Small intestine (tissue), 7 donors: Measurements from ENCODE around the gene ADRB1. TPM values are rescaled to one million over a fixed set of nuclear protein-coding genes. Genes with fewer than 3 reads are reported as not detected.

Experiments
- DNase-seq, 2 donors: peaks; one replicate each; pipeline versions ENCODE4 v3.0.0 to v3.0.0-alpha.2; 2013
- FAIRE-seq: peaks from 2 replicates; lab custom pipeline; 2012; peaks lifted over from hg19 to GRCh38; lab: Jason Lieb, UNC
- H3K27ac ChIP-seq, 3 donors: one replicate each; pipeline ENCODE4 v1.5.1; 2013; ENCODE audit warnings: low read length in 2 of 3, mild to moderate bottlenecking in 2 of 3, control low read depth in 1 of 3, inconsistent platforms in 1 of 3, low read depth in 1 of 3, moderate library complexity in 1 of 3
- H3K27me3 ChIP-seq, 3 donors: one replicate each; pipeline ENCODE4 v1.6.1; 2013; ENCODE audit warnings: low read length in 3 of 3, inconsistent platforms in 1 of 3; ENCODE audit not compliant: control insufficient read depth in 3 of 3, insufficient read depth in 3 of 3
- H3K36me3 ChIP-seq, 3 donors: one replicate each; pipeline ENCODE4 v1.6.1; 2013; ENCODE audit warnings: low read length in 3 of 3, inconsistent platforms in 1 of 3, low read depth in 1 of 3, mild to moderate bottlenecking in 1 of 3, moderate library complexity in 1 of 3; ENCODE audit not compliant: control insufficient read depth in 3 of 3, insufficient read depth in 2 of 3
- H3K4me1 ChIP-seq, 3 donors: one replicate each; pipeline ENCODE4 v1.6.1; 2013; ENCODE audit warnings: low read length in 2 of 3, inconsistent platforms in 1 of 3, low read depth in 1 of 3, mild to moderate bottlenecking in 1 of 3, moderate library complexity in 1 of 3; ENCODE audit not compliant: control insufficient read depth in 3 of 3, insufficient read depth in 2 of 3
- H3K4me3 ChIP-seq, 3 donors: one replicate each; pipeline ENCODE4 v1.5.1; 2013; ENCODE audit warnings: low read length in 3 of 3, control low read depth in 1 of 3, inconsistent platforms in 1 of 3, low read depth in 1 of 3, mild to moderate bottlenecking in 1 of 3, moderate library complexity in 1 of 3
- H3K9me3 ChIP-seq, 2 donors: one replicate each; pipeline ENCODE4 v1.6.1; 2013; ENCODE audit warnings: low read depth in 1 of 2, low read length in 1 of 2; ENCODE audit not compliant: control insufficient read depth in 2 of 2, insufficient read depth in 1 of 2
- WGBS, 3 donors: extraction: QIAGEN DNeasy Blood & Tissue Kit; methylation state at CpG; one replicate each; pipeline ENCODE4 v1.1.7; 2013; 5-methylcytosine and 5-hydroxymethylcytosine counted together
- polyA plus RNA-seq, 4 donors: library from polyadenylated mRNA; stranded (reverse) in 3 of 4; unstranded in 1 of 4; fragments of 200-250 nt in 3 of 4; fragments of 120-200 nt in 1 of 4; gene quantifications; one replicate each; pipeline versions ENCODE4 v1.2.1 to v1.2.3, GENCODE V29; 2013
- donor health status: healthy with polysubstance abuse.
- donor health status: control.
- donor health status: control.
- donor health status: Bipolar disorder and iron deficiency.
- donor health status: healthy.

Gene ADRB1
- polyA plus RNA-seq, 4 donors: 0.54 to 1.0 (median 0.84) TPM; not detected in 1

- no peak for FAIRE-seq
- Histone ChIP-seq H3K36me3 (no peaks in the 10 kb centered on the region), H3K4me1 (no peaks in the 10 kb centered on the region), H3K4me3 (no peak overlapping the region), H3K27ac (no peak overlapping the region), H3K9me3 (no peaks in the 10 kb centered on the region), H3K27me3 (peaks cover 0 to 3% (median 0%) of the 10 kb centered on the region in 3 donors)
- no peak for DNase-seq
- 66 to 85% (median 82%) methylated on average over 14 of the region's 14 CpGs for WGBS, 3 donors
These were observed 21.7 kb upstream of the ADRB1 start for GRCh38 chr10:114021717-114022680.

GRCh38 chr10:114022766-114023597, 20.7 kb upstream of the ADRB1 start:
- no peak overlapping the region for H3K4me3 ChIP-seq
- H3K27ac ChIP-seq: no peak overlapping the region
- WGBS, 3 donors: 81 to 90% (median 85%) methylated on average over 7 of the region's 7 CpGs
- H3K36me3 ChIP-seq: no peaks in the 10 kb centered on the region
- H3K9me3 ChIP-seq: no peaks in the 10 kb centered on the region
- FAIRE-seq (no peak), DNase-seq (no peak)
- peaks cover 0 to 3% (median 0%) of the 10 kb centered on the region in 3 donors for H3K27me3 ChIP-seq
- no peaks in the 10 kb centered on the region for H3K4me1 ChIP-seq

GRCh38 chr10:114024876-114025610, 18.6 kb upstream of the ADRB1 start:
- H3K9me3 ChIP-seq: no peaks in the 10 kb centered on the region
- FAIRE-seq (no peak), DNase-seq (peak in 1 of 2 donors; percentile 20)
- whole genome bisulfite sequencing, 3 donors: 73 to 78% (median 74%) methylated on average over 11 to 12 of the region's 12 CpGs
- H3K4me1 ChIP-seq: no peaks in the 10 kb centered on the region
- H3K27ac ChIP-seq: no peak overlapping the region
- peaks cover 0 to 3% (median 0%) of the 10 kb centered on the region in 3 donors for H3K27me3 ChIP-seq
- H3K36me3 ChIP-seq: no peaks in the 10 kb centered on the region
- H3K4me3 ChIP-seq: no peak overlapping the region

GRCh38 chr10:114025611-114026130, 18.0 kb upstream of the ADRB1 start:
- DNase-seq (no peak), FAIRE-seq (no peak)
- H3K27ac ChIP-seq: no peak overlapping the region
- no peaks in the 10 kb centered on the region for H3K9me3 ChIP-seq
- no peaks in the 10 kb centered on the region for H3K36me3 ChIP-seq
- no peaks in the 10 kb centered on the region for H3K4me1 ChIP-seq
- 90 to 94% (median 90%) methylated on average over 12 of the region's 12 CpGs for WGBS, 3 donors
- no peak overlapping the region for H3K4me3 ChIP-seq
- H3K27me3 ChIP-seq: peaks cover 0 to 3% (median 0%) of the 10 kb centered on the region in 3 donors

GRCh38 chr10:114026189-114027040, 17.3 kb upstream of the ADRB1 start:
- Histone ChIP-seq H3K4me3 (no peak overlapping the region), H3K36me3 (no peaks in the 10 kb centered on the region), H3K4me1 (no peaks in the 10 kb centered on the region), H3K27ac (no peak overlapping the region), H3K27me3 (no peaks in the 10 kb centered on the region), H3K9me3 (no peaks in the 10 kb centered on the region)
- FAIRE-seq: no peak
- no peak for DNase-seq
- 66 to 73% (median 68%) methylated on average over 7 of the region's 7 CpGs for WGBS, 3 donors

- Histone ChIP-seq H3K4me1 (no peaks in the 10 kb centered on the region), H3K9me3 (no peaks in the 10 kb centered on the region), H3K36me3 (no peaks in the 10 kb centered on the region), H3K4me3 (no peak overlapping the region), H3K27me3 (no peaks in the 10 kb centered on the region), H3K27ac (no peak overlapping the region)
- no peak for FAIRE-seq
- DNase-seq: no peak
- 19 to 43% (median 43%) methylated on average over 2 of the region's 2 CpGs for WGBS, 3 donors
These were observed 16.6 kb upstream of the ADRB1 start for GRCh38 chr10:114027041-114027394.

GRCh38 chr10:114027951-114028350, 15.7 kb upstream of the ADRB1 start:
- H3K27ac ChIP-seq: no peak overlapping the region
- no peaks in the 10 kb centered on the region for H3K9me3 ChIP-seq
- 66 to 83% (median 71%) methylated on average over 3 of the region's 3 CpGs for WGBS, 3 donors
- DNase-seq: no peak
- H3K4me3 ChIP-seq: no peak overlapping the region
- no peaks in the 10 kb centered on the region for H3K27me3 ChIP-seq
- H3K4me1 ChIP-seq: no peaks in the 10 kb centered on the region
- FAIRE-seq: no peak
- H3K36me3 ChIP-seq: no peaks in the 10 kb centered on the region
